Superior temporal gyrus (tissue), 1 donor: ENCODE results near the gene GTF2IRD1.
"Not testable (repeated sequence)": the region's sequence is repeated elsewhere in the genome, so short reads cannot be mapped to it uniquely, and the experiment has no call there.

Experiments
- DNase-seq: peaks from one replicate; pipeline ENCODE4 v3.0.0-alpha.2; 2016; ENCODE audit errors: extremely low spot score

Gene GTF2IRD1

GRCh38 chr7:74430961-74431466, 22.7 kb upstream of the GTF2IRD1 start:
- DNase-seq, result no peak

GRCh38 chr7:74437291-74437571, 16.5 kb upstream of the GTF2IRD1 start:
- DNase-seq, result not testable (repeated sequence)

- no peak for DNase-seq
Observed at GRCh38 chr7:74438327-74438726, 15.4 kb upstream of the GTF2IRD1 start.

GRCh38 chr7:74439541-74439940, 14.2 kb upstream of the GTF2IRD1 start:
- no peak for DNase-seq

- DNase-seq, result not testable (repeated sequence)
Observed at GRCh38 chr7:74440143-74440542, 13.6 kb upstream of the GTF2IRD1 start.

- no peak for DNase-seq
Observed at GRCh38 chr7:74441801-74442200, 11.9 kb upstream of the GTF2IRD1 start.

GRCh38 chr7:74443543-74444247, 10.0 kb upstream of the GTF2IRD1 start:
- no peak for DNase-seq

GRCh38 chr7:74449144-74449543, 4.6 kb upstream of the GTF2IRD1 start:
- no peak for DNase-seq

GRCh38 chr7:74449809-74450397, 3.8 kb upstream of the GTF2IRD1 start:
- peak; percentile 74 for DNase-seq

- no peak for DNase-seq
Observed at GRCh38 chr7:74452748-74453321, 871 bp upstream of the GTF2IRD1 start.

GRCh38 chr7:74454021-74454924, 567 bp downstream of the GTF2IRD1 start:
- DNase-seq, result no peak

GRCh38 chr7:74454925-74455288, 1.2 kb downstream of the GTF2IRD1 start:
- DNase-seq, result no peak

- no peak for DNase-seq
Observed at GRCh38 chr7:74455291-74455804, 1.6 kb downstream of the GTF2IRD1 start.

- DNase-seq, result no peak
Observed at GRCh38 chr7:74455928-74456327, 2.2 kb downstream of the GTF2IRD1 start.

GRCh38 chr7:74457007-74457406, 3.3 kb downstream of the GTF2IRD1 start:
- DNase-seq, result no peak

GRCh38 chr7:74461970-74462706, 8.4 kb downstream of the GTF2IRD1 start:
- DNase-seq, result no peak

GRCh38 chr7:74462707-74463100, 9.0 kb downstream of the GTF2IRD1 start:
- no peak for DNase-seq

- no peak for DNase-seq
Observed at GRCh38 chr7:74464931-74465886, 11.5 kb downstream of the GTF2IRD1 start.

- peak; percentile 70 for DNase-seq
Observed at GRCh38 chr7:74466196-74466813, 12.6 kb downstream of the GTF2IRD1 start.

GRCh38 chr7:74467876-74468275, 14.2 kb downstream of the GTF2IRD1 start:
- no peak for DNase-seq
